GM21390 (cell line): ENCODE results near the gene UGT2B28.
"Not testable (repeated sequence)": the region's sequence is repeated elsewhere in the genome, so short reads cannot be mapped to it uniquely, and the experiment has no call there.

ENCODE experiments used
- ATAC-seq: cut with Tn5 transposase; IDR thresholded peaks from one replicate; pipeline ENCODE4 v1.9.1; 2021; ENCODE audit not compliant: unreplicated experiment

UGT2B28 gene

DNA sequence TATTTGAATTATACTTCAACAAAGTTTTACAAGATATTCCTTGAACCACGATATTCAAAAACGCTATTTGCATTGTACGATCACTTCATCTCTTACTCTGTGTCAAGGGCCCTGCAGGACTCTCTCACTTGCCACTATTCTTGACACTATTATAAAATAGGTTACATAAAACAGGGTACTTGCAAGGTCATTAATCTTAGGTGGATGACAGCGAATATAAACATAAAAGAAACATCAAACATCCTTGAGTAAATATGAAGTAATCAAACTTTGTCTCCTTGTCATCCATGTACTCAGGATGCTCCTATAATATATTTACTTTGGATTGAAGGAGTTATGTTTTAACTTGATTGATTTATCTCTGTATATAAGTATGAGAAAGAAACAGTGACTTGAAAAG is at the start of gene UGT2B28:
Gene UGT2B28 (plus strand): TSS at position 395 of the 400 bp plus-strand sequence. CDS start 26 bp downstream, outside the sequence.
- ATAC-seq: not testable (repeated sequence)

DNA sequence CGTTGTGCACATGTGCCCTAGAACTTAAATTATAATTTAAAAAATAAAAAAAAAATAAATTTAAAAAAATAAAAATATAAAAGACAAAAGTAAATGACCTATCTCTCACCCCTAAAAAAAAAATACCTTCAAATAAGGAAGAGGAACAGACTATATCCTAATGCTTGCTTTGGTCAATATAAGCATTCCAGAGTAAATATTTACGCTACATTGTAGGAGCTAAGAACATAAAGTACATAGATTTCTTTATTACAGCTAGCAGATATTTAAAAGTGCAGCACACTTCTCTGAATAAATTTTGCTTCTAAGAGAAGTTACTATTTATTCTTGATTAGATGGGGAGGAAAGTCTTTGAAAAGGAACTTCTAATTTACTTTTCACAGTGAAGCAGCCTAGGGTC is 41.2 kb upstream of the UGT2B28 start:
- no peak for ATAC-seq

DNA sequence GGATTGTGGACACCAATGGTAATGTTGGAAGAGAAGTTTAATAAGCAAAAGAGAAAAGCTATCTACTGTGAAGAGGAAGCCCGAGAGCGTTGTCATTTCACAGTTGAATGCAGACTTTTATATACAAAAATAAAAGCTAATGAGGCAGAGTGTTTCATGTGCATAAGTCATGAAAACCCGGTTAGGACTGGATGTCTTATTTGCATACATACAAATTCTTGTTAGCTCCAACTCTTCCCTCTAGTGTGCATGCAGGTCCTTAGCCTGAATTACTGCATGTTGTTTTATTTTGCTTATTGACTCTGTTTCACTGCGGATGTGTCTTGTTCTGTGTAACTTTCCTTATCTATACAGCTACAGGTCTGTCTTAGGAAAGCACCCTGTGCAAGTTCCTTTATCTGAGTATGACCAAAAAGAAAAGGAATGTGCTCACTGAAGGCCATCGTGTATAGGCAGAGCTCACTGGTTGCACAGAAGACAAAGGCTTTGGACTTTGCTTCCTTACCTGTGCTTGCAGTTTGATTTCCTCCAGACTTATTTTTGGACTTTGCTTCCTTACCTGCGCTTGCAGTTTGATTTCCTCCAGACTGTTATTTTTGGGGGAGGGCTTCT is 40.6 kb upstream of the UGT2B28 start:
- no peak for ATAC-seq

DNA sequence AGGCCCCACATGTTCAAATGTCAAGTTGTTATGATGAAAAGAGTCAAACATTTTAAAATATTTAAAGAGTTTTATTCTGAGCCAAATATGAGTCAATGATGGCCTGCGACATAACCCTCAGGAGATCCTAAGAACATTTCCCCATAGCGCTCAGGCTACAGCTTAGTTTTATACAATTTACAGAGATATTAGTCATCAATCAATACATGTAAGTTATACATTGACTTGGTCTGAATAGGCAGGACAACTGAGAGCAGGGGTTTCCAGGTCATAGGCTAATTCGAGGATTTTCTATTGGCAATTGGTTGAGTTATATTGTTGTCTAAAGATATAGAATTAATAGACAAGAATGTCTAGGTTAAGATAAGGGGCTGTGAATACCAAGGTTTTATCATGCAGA is 39.5 kb upstream of the UGT2B28 start:
- not testable (repeated sequence) for ATAC-seq

DNA sequence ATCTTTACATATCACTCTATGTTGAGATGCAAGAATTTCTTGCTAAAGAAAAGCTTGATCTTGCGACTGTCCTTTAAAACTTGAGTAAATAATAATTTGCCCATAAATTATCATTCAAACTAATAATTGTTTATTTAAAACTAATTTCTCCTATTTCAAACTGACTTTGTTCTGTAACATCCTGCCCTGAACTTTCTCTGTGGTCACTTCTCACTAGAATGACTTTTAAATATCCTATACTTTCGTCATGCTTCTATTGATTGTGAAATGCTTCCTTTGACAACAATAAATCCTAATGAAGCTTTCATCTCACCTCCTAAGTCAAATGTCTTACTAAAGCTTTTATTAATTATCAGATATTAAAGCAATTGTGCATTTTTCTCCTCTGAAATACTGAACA is 38.5 kb upstream of the UGT2B28 start:
- ATAC-seq: not testable (repeated sequence)

DNA sequence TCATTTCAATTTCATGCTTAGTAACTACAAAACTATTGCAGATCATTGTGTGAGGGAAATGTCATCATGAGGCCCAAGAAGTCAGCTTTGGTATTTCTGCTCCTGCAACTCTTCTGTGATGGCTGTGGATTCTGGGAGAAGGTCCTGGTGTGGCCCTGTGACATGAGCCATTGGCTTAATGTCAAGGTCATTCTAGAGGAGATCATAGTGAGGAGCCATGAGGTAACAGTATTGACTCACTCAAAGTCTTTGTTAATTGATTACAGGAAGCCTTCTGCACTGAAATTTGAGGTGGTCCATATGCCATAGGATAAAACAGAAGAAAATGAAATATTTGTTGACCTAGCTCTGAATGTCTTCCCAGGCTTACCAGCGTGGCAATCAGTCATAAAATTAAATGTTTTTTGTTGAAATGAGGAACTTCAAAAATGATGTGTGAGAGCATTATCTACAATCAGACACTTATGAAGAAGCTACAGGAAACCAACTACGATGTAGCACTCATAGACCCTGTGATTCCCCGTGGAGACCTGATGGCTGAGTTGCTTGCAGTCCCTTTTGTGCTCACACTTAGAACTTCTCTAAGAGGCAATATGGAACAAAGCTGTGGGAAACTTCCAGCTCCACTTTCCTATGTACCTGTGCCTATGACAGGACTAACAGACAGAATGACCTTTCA is 37.6 kb upstream of the UGT2B28 start:
- ATAC-seq: not testable (repeated sequence)

DNA sequence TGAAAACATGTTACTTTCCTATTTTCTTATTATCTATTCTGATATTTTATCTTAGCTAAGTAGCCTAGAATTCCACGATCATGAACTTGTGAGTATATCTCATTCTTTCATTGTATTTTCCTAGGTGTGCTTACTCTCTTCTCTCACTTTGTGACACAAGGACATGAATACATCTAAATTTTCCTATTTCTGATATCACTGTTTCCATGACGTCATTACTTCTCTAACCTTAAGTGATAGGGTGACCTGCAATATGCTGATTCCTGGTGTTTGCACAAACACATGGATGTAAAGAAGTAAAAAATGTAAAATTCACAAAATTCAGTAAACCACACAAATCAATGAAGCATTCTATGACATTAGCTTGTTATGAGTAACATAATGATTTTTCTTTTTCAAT is 29.4 kb upstream of the UGT2B28 start:
- not testable (repeated sequence) for ATAC-seq

DNA sequence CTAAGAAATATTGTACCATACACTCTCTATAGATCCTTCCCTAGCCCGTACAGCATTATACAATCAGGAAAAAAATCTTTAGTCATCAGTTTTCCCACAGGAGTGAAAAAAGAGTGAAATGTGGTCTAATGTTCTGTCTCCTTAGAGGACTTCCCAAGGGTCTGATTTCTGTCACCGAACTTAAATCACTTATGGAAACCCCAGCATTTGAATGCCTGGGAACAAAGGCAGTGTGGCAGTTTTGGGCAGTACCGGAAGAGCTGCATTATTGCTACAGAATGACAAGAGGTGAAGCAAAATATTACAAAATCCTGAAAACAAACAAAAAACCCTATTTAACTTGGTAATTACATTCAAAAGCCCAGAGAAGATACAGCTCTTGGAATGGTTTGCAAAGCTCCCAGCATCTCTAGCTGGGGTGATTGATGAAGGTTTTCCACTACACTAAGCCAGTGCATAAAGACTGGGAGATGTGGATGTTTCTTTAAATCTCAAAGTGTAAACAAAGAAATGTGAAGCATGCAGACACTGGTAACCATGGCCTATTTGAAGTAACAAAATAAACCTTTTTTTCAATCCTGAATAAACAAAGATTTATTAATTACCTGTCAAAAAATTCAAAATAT is 27.0 kb upstream of the UGT2B28 start:
- ATAC-seq: not testable (repeated sequence)

DNA sequence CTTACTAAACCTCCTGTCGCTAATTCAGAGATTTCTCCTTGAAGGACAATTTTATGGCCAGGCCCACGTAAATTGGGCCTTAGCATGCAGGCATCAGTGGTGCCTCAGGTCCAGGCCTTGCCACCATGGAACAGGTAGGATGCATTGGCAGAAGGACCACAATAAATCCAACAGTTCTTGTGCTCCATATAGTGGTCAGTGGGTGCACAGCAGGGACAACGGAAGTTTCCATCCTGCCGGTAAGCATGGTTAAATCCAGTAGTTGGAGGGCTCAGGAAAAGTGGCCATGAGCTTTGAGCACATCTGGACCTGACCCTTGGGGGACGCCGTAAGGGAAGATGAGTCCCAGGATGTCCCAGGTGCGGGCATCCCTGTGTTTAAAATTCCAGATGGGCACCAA is 11.7 kb upstream of the UGT2B28 start:
- ATAC-seq: not testable (repeated sequence)

DNA sequence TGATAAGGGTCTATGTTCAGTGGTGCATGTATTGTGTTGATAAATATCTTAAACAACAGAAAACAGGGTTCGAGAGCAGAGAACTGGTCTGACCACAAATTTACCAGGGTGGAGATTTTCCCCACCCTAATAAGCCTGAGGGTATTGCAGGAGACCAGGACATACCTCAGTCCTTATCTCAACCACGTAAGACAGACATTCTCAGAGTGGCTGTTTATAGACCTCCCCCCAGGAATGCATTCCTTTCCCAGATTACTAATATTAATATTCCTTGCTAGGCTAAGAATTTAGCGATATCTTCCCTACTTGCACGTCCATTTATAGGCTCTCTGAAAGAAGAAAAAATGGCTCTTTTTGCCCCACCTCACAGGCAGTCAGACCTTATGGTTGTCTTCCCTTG is 16.1 kb downstream of the UGT2B28 start:
- ATAC-seq: not testable (repeated sequence)

DNA sequence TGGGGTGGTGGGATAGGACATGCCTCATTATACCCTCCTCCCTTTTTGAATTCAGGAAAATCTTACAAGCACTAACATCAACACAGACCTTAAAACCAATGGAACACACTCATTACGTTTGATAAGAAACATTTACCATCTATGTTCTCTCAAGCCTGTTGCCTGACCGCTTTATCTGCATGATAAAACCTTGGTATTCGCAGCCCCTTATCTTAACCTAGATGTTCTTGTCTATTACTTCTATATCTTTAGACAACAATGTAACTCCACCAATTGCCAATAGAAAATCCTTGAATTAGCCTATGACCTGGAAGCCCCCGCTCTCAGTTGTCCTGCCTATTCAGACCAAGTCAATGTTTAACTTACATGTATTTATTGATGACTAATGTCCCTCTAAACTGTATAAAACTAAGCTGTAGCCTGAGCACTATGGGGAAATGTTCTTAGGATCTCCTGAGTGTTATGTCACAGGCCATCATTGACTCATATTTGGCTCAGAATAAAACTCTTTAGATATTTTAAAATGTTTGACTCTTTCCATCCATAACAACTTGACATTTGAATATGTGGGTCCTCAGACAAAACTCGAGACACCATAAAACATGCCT is 28.3 kb downstream of the UGT2B28 start:
- ATAC-seq: not testable (repeated sequence)

DNA sequence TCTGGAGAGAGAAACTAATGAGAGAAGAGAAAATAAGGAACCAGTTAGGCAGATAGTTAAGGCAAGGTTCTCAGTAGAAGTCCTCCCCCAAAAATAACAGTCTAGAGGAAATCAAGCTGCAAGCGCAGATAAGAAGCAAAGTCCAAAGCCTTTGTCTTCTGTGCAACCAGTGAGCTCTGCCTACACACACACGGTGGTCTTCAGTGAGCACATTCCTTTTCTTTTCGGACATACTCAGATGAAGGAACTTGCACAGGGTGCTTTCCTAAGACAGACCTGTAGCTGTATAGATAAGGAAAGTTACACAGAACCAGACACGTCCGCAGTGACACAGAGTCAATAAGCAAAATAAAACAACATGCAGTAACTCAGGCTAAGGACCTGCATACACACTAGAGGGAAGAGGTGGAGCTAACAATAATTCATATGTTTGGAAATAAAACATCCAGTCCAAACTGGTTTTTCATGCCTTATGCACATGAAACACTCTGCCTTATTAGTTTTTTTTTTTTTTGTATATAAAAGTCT is 29.3 kb downstream of the UGT2B28 start:
- not testable (repeated sequence) for ATAC-seq

DNA sequence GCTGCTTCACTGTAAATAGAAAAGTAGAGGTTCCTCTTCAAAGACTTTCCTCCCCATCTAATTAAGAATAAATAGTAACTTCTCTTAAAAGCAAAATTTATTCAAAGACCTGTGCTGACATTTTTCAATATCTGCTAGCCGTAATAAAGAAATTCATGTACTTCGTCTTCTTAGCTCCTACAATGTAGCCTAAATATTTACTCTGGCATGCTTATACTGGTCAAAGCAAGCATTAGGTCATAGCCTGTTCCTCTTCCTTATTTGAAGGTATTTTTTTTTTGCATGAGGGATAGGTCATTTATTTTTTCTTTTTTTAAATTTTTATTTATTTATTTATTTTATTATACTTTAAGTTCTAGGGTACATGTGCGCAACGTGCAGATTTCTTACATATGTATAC is 30.0 kb downstream of the UGT2B28 start:
- ATAC-seq: not testable (repeated sequence)

DNA sequence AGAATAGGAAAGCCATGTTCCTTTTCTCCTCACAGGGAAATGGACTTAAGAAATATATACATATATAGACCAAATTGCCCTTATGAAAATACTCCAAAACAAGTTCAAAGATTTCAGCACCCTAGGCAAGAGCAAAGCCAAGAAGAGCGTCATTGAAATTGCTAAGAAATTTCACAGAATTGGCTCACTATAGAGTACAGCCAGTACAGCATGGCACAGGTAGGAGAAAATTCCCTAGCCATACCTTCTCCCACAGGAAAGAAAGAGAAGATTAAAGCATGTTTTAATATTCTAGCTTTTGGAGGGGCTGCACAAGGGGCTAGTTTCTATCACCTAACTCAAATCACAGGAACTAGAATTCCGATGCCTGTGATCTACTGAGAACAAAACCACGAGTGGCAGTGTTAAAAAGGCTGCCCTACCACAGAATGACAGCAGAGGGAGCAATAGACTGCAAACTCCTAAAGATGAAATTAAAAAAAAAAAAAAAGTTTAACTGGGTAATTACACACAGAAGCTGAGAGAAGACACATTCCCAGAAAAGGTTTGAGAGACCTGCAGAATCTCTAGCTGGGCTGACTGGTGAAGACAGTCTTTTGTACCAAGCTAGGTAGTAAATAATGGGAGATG is 37.5 kb downstream of the UGT2B28 start:
- peak; percentile 68 for ATAC-seq

DNA sequence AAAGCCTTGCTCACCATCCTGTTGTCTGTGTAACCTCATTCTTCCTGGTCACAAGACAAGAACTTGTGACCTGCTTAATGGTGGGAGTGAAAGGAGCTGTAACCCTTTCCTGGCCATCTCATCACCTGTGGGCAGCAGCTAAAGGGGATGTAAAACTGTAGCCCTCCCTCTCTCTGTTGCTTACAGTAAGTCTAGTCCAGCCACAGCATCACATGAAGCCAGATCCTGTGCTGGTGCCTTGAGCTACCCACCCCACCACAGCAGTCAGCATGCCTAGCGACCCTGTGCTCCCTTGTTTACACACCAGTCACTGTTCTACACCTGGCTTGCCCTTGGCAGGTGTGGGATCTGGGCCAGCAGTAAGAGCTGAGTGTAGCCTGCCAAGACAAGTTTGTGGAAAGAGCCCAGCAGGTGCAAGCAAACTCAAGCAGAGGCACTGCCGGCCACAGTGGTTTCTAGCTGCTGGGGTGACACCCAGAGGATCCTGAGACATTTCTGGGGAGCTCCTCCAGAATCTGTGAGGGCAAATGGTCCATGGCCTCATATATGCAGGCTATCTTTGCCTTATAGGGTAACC is 41.0 kb downstream of the UGT2B28 start:
- no peak for ATAC-seq

DNA sequence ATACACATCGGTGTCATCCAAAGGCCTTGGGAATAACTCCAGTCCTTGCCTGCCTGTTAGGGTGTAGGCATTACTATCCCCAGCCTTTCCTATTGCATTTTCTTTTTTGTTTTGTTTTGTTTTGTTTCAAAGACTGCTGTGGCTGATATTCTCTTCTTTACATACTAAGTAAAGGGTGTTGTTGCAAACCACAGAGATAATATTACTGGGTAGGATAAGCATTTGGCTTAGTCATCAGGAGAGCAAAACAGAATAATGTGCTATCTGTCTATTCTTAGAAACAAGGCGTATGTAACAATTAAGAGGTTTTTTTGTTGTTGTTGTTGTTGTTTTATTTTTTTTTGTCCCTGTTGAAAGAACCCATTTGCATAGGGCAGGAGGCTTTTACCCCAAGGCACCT is 41.8 kb downstream of the UGT2B28 start:
- ATAC-seq: no peak

DNA sequence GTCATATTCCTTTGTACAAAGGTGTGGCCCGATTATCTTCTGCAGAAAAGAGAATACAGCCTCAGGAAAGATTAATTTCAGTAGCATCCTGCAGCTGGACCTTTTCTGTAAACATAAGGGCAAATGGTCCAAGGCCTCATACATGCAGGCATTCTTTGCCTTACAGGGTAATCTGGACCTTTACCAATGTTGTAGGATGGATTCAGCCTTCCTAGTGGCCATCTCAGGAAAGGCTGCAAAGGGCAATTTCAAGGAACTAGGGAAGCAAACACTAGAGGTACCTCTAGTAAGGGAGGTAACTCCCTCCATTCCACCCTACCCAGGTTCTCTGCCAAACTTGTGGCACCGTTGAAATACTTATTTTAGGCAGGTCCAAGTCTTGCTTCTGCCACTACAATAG is 43.0 kb downstream of the UGT2B28 start:
- no peak for ATAC-seq

DNA sequence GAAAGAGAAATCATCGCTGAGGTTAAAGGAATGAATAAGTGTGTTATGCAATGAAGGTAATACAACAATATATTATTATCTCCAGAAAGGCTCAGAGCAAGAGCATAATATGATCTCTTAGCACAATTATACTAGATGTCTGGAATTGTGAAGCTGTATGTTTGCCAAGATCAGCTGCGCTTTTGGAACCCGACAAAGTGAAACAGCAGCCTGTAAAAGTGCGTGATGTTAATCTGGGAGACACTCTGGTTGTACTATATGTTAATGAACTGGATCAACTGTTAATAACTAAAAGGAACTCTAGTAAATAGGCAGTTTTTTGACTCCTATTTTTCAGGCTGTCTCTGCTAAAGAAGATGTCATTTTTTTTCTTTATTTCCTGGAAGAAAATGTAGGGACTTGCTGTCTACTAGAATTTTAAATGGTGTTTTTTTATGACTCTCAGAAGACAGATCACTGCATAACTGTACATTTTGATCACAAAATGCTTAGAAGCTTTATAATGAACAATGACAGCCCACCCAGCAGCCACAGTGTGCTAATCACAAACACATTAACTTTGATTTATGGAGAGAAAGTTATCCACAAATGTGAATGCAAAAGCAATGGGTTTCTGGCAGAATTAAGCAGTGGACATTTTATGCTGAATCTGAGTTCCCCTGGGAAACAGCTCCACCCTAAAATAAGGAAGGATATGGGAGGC is 50.2 kb downstream of the UGT2B28 start:
- no peak for ATAC-seq

DNA sequence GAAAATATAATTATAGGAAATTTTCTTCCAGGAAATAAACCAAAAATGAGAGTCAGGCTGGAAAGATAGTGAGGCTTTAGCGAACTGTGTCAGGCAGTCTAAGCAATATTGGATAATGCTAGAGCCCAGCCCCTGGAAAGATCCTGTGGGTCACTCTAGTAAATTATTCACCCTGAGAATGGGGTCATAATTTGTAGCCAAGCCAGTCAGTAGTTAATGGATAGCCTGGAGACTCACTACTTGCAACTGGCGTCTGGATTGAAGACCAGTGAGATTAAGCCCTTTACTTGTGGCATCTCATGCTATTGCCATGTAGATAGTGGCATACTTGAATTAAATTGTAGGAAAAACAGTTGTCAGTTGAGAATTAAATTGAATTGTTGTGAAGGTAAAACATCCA is 51.0 kb downstream of the UGT2B28 start:
- ATAC-seq: not testable (repeated sequence)

DNA sequence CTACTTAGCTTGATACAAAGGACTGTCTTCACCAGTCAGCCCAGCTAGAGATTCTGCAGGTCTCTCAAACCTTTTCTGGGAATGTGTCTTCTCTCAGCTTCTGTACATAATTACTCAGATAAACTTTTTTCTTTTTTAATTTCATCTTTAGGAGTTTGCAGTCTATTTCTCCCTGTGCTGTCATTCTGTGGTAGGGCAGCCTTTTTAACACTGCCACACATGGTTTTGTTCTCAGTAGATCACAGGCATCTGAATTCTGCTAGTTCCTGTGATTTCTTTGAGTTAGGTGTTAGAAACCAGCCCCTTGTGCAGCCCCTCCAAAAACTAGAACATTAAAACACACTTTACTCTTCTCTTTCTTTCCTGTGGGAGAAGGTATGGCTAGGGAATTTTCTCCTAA is 55.2 kb downstream of the UGT2B28 start:
- not testable (repeated sequence) for ATAC-seq
